ENCODE results near the gene ACTR3C.
"Not testable (repeated sequence)": the region's sequence is repeated elsewhere in the genome, so short reads cannot be mapped to it uniquely, and the experiment has no call there.

The ACTR3C gene

GRCh38 chr7:150312649-150313366 lies 10.5 kb downstream of the ACTR3C start:
- DNase-seq = peak; percentile 70

- peak; percentile 20 for DNase-seq
Measured at GRCh38 chr7:150311711-150312110, 11.6 kb downstream of the ACTR3C start.

- DNase-seq = no peak
Measured at GRCh38 chr7:150311146-150311545, 12.2 kb downstream of the ACTR3C start.

- DNase-seq = no peak
Measured at GRCh38 chr7:150308575-150308974, 14.8 kb downstream of the ACTR3C start.

GRCh38 chr7:150307904-150308303 lies 15.4 kb downstream of the ACTR3C start:
- DNase-seq = no peak

GRCh38 chr7:150307129-150307528 lies 16.2 kb downstream of the ACTR3C start:
- DNase-seq = peak; percentile 7

GRCh38 chr7:150306377-150306776 lies 17.0 kb downstream of the ACTR3C start:
- not testable (repeated sequence) for DNase-seq

- DNase-seq = not testable (repeated sequence)
Measured at GRCh38 chr7:150305903-150306284, 17.5 kb downstream of the ACTR3C start.

- not testable (repeated sequence) for DNase-seq
Measured at GRCh38 chr7:150305259-150305902, 18.0 kb downstream of the ACTR3C start.

GRCh38 chr7:150304499-150305258 lies 18.7 kb downstream of the ACTR3C start:
- not testable (repeated sequence) for DNase-seq

- DNase-seq = peak; percentile 14
Measured at GRCh38 chr7:150302908-150303310, 20.4 kb downstream of the ACTR3C start.

- not testable (repeated sequence) for DNase-seq
Measured at GRCh38 chr7:150297978-150298377, 25.4 kb downstream of the ACTR3C start.

GRCh38 chr7:150296802-150297201 lies 26.5 kb downstream of the ACTR3C start:
- not testable (repeated sequence) for DNase-seq

GRCh38 chr7:150295614-150296013 lies 27.7 kb downstream of the ACTR3C start:
- DNase-seq = not testable (repeated sequence)

- not testable (repeated sequence) for DNase-seq
Measured at GRCh38 chr7:150295027-150295426, 28.3 kb downstream of the ACTR3C start.

GRCh38 chr7:150290317-150290716 lies 33.0 kb downstream of the ACTR3C start:
- not testable (repeated sequence) for DNase-seq

- DNase-seq = not testable (repeated sequence)
Measured at GRCh38 chr7:150288816-150289215, 34.5 kb downstream of the ACTR3C start.

GRCh38 chr7:150287815-150288214 lies 35.5 kb downstream of the ACTR3C start:
- not testable (repeated sequence) for DNase-seq

- peak; percentile 6 for DNase-seq
Measured at GRCh38 chr7:150285849-150286754, 37.2 kb downstream of the ACTR3C start.

- not testable (repeated sequence) for DNase-seq
Measured at GRCh38 chr7:150283608-150284007, 39.7 kb downstream of the ACTR3C start.

- DNase-seq = not testable (repeated sequence)
Measured at GRCh38 chr7:150283111-150283510, 40.2 kb downstream of the ACTR3C start.

- DNase-seq = not testable (repeated sequence)
Measured at GRCh38 chr7:150281681-150282403, 41.5 kb downstream of the ACTR3C start.

Data from EL (cell line).